Stimulated activated CD8-positive, alpha-beta memory T cell treated with anti-CD3 and anti-CD28 coated beads, Interleukin-4, amount 100 ng/mL, for 48 hours (primary cell): Measurements from ENCODE around the gene ESPNL.

Experiments used
- DNase-seq: peaks from one replicate; pipeline ENCODE4 v3.0.0-alpha.2; 2020

ESPNL gene

DNA sequence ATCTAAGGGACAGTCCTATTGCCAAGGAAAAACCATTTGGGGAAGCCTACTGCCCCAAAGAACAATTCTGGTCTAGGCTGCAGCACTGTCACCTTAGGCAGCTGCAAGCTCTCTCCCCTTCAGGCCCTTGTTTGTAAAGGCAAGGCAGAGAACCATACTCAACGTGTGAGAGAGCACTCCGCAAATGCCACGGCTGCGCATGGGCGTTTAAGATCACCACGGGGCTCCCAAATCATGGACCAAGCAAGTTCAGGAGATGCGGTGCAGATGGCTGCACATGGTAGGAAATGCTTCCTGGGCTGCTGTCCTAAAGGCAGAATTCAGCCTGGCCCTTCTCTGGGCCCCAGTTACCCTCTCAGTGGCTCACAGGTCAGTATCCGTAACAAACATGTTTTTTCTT is 74.2 kb downstream of the ESPNL start:
- DNase-seq: no peak

GRCh38 chr2:238174701-238175100 is 74.6 kb downstream of the ESPNL start:
- no peak for DNase-seq

- peak; percentile 10 for DNase-seq
Observed at GRCh38 chr2:238176613-238177012, 76.5 kb downstream of the ESPNL start.

GRCh38 chr2:238180554-238180953 is 80.4 kb downstream of the ESPNL start:
- DNase-seq: peak; percentile 2

DNA sequence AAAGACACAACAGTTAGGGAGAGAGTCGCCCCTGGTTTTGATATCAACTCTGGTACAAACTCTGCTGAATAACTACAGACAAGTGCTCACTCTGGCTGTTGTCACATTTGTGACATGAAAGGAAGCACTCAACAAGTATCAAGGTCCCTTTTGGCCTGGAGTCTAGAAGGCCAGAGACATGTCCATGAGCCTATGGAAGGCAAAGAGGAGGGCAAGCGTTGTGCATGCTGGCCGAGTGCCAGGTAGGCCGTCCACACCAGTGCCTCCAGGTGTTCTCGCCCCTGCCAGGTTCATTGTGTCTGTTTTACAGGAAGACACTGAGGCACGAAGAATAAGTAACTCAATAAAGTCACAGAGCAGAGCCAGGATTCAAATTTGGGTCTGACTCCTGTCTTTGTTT is 82.2 kb downstream of the ESPNL start:
- no peak for DNase-seq
